GM19238 (cell line): ENCODE results near the gene ACTR8.

Experiments
- DNase-seq: peaks from one replicate; pipeline ENCODE4 v3.0.0; 2011; ENCODE audit warnings: low spot score; ENCODE audit not compliant: insufficient read length

Gene ACTR8

DNA sequence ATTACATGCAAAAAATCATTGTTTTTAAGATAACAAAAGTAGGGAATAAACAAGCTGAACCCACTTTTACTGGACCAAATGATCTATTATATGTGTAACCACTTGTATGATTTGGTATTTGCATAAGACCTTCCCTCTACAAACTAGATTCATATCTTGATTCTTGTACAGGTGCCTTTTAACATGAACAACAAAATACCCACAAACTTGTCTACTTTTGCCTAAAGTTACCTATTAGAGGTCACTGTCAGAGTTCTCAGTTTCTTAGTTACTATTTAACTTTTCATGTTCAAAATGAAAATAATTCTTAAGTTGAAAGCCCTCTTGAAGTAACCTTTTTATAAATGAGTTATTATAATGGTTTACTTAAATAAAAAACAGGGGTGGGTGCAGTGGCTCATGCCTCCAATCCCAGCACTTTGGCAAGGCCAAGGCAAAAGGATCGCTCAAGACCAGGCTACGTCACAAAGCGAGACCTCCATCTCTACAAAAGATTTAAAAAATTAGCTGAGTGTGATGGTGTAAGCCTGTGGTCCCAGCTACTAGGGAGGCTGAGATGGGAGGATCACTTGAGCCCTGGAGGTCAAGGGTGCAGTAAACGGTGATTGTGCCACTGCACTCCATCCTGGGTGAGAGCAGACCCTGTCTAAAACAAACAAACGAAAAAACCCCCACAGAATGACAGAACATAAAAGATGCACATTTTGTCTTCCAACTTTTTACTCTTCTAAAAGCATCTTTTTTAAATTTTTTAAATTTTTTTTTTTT is 16.0 kb downstream of the ACTR8 start:
- DNase-seq = no peak

GRCh38 chr3:53863145-53863544 is 18.8 kb downstream of the ACTR8 start:
- no peak for DNase-seq

DNA sequence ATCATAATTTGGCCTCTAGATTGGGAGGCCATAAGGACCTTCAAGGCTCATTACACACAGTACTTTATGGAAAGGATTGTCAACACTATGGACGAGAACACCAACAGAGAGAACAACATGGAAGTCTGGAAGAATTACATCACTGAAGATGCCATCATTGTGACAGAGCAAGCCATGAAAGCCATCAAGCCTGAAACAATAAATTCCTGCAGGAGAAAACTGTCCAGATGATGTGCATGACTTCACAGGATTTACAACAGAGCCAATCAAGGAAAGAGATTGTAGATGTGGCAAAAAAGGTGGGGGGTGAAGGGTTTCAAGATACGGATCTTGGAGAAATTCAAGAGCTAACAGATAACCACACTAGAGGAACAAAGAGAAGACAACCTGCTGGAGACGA is 19.7 kb downstream of the ACTR8 start:
- no peak for DNase-seq

GRCh38 chr3:53860196-53860595 is 21.8 kb downstream of the ACTR8 start:
- no peak for DNase-seq

DNA sequence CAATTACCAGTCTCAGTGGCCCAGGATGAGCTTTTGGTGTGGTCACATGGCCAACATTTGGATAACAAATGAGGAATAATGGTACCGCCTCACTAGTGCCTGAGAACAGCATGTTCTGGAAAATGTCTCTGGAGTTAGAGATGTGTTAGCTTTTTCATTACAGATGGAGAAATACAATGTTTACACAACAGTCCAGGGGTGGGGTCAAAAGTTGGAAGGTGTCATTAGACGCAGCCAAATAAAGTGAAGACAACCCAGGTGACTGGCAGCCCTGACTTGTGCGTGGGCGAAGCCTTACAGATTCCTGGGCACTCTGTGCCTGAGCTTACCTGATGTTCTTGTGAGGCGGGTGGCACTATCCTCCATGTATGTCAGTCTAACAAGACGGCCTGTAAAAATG is 22.8 kb downstream of the ACTR8 start:
- no peak for DNase-seq

GRCh38 chr3:53858096-53858741 is 23.7 kb downstream of the ACTR8 start:
- no peak for DNase-seq

DNA sequence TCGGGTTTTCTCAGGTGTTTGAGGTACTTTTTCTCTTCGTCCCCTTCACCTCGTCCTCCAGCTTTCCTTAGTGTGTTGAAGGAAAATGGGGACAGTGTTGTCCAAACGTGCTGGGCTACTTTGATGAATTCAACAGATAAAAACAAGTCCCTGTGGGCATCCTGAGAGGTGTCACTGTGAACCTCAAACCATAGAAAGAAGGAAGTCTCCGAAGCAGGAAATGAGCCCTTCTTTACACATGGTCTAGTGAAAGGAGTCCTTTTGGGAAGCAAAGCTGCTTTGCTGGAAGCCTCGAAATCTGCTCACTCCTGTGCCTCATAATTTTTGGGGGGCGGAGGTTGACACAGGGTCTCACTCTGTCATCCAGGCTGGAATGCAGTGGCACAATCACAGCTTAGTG is 25.0 kb downstream of the ACTR8 start:
- DNase-seq = no peak

- no peak for DNase-seq
These were observed 31.1 kb downstream of the ACTR8 start for GRCh38 chr3:53850895-53851294.

DNA sequence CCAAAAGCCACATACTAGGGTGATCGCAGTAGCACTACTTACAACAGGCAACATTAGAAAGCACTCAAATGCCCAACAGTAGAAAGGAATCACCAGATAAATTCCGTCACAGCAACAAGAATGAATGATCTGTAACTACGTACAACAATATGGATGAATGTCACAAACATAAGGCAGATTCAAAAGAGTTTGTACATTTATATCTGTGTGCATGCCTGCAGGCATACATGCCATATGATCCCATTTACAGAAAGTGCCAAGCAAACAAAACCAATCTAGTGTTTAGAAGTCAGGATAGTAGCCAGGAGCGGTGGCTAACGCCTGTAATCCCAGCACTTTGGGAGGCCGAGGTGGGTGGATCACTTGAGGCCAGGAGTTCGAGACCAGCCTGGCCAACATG is 32.0 kb downstream of the ACTR8 start:
- DNase-seq = no peak

DNA sequence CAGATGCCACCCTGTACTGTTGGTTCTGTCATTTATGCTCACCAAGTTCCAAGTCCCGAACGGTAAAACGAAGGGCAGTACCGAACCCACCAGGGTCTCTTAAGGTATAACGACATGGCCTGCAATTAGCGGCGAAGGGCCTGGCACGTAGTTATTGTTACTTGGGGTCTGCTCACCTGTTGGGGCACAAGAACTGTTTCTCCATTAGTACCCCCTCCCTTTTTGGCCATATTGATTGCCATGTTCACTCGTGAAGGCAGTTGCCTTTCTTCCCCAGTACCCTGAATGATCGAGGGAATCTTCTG is 35.1 kb downstream of the ACTR8 start:
- no peak for DNase-seq

- peak; percentile 50 for DNase-seq
These were observed 35.7 kb downstream of the ACTR8 start, which contains the start of the genes CHDH and IL17RB for GRCh38 chr3:53846134-53846850. CHDH (minus strand) TSS chr3:53846419; CDS start chr3:53824008, 22,411 bp downstream. IL17RB (plus strand) TSS chr3:53846568; CDS start chr3:53846589, 21 bp downstream.

DNA sequence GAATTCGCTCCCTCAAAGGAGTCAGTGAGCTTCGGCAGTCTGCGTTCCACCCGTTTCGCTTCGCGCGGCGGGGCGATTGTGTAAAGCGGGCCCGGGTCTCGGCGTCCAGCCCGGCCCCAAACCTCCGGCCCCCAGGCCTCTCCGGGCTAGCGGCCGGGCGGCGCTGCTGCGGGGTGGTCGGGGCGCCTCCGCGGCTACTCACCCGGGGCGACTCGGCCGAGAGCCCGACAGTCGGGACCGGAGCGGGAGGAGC is 36.1 kb downstream of the ACTR8 start:
- DNase-seq = no peak

DNA sequence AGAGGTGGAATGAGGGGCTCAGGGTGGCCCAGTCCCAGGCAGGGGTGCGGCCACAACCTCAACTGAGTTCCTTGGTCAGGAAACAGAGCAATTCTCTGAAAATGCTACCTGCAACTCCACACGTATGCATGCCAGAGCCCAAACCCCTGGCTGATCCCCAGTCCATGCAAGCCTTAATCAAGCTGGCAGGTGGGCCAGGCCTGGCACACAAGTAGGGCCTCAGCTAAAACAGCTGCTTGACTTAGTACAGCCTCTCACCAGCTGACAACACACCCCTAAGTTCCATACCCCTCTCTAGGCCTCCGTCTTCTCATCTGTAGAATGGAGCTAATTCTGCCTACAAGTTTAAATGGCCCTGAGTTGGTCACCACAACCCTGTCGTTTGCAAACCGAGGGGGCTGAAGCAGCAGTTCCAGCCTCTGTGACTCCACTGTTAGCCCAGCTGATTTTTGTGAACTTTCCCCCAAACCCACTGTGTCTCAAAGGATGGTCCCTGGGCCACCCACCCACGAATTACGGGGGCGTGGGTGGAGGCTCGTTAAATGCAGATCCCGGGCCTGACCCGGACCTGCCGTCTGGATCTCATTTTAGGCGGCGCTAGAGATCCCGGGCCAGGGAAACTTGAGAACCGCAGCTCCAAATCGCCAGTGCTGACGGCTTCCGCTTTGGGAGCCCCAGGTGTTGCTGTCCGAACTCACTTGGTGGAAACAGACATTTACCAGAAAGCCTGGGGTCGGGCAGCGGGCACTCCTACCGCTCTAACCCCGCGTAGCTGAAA is 36.7 kb downstream of the ACTR8 start:
- no peak for DNase-seq

DNA sequence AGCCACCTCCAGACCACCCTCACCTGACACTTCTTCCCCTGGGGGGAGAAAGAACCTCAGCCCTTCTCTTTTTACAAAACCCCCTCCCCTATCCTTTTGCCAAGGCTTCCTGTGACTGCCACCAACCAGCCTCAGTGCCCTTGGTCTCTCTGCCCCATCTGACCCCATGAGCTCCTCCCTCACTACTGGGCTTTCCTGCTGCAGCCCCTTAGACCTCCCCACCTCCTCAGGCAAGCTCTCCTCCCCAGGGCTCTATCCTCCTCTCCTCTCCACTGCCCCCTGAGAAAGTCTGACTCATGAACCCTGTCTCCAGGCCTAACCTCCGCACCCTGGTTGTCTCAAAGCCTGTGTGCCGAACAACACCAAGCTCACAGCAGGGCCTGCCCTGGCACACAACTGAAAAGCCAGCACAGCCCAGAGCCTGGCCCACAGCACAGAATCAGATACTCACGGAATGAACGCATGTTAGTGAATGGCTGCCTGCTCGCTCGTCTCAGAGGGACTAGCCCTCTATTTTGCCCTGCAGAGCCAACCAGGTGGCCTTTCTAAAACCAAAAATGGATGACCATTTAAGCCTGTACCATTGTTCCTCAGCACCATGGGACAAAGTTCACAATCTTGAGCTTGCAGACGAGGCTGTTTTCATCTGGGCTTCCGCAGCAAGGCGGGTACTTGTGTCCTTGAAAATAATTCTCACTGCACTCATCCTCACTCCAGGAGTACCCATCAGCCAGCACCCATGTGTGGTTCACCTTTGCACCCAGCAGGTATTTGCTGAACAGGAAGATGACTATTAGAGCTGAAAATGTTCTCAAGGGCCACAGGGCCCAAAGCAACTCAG is 37.5 kb downstream of the ACTR8 start:
- no peak for DNase-seq

GRCh38 chr3:53843195-53844177 is 38.5 kb downstream of the ACTR8 start:
- DNase-seq = peak; percentile 48

GRCh38 chr3:53842436-53843194 is 39.3 kb downstream of the ACTR8 start:
- DNase-seq = no peak

GRCh38 chr3:53841296-53841695 is 40.7 kb downstream of the ACTR8 start:
- DNase-seq = no peak

DNA sequence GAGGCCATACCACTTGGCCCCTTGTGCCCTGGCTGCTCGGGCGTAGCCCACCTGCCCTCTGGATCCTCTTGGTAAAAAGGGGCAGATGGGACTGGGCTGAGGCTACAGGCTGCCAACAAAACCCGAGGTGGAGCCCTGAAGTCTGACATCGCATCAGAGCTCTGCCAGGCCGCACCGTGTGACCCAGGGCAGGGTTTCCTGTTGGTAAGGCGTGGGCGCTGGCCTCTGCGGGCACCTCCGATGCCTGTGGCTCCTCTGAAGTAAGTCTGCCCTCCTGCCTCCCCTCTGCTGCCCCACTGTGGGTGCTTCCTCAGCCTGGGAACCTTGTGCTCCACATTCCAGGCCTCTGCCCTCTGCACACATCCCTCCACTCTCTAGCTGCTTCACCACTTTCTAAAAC is 44.6 kb downstream of the ACTR8 start:
- DNase-seq = no peak
